AG08396 (cell line): ENCODE results near the gene PRKCD.

Experiments
- DNase-seq: peaks from one replicate; pipeline ENCODE4 v3.0.0; 2012; ENCODE audit warnings: low spot score, mixed read lengths

PRKCD gene

GRCh38 chr3:53217175-53217574 is 56.2 kb downstream of the PRKCD start:
- DNase-seq, result no peak

GRCh38 chr3:53218131-53218530 is 57.1 kb downstream of the PRKCD start:
- DNase-seq, result no peak

DNA sequence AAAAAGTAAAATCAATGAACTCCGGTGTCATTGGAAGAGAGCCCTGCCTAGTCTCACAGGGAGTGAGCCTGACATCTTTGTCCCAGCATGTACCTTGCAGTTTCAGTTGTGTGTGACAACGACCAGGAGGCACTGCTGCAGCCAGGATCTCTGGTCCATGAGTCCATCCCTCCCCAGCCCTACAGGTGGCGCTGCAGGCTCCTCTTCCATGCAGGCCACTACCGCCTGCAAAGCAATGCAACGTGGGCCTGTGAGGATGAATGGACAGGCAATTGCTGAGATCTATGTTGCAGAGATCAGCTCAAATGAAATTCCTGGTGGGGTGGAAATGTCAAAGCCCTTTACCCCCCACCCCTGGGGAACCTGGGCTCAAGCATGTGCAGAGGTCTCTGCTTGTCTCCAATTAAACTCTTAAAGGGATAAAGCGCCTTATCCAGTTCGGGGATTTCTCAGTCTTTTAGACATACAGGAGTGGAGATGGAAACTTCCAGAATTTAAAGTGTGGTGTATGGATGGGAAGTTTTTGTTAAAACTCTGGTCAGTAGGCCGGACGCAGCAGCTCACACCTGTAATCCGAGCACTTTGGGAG is 59.0 kb downstream of the PRKCD start:
- peak; percentile 87 for DNase-seq

GRCh38 chr3:53221345-53221744 is 60.3 kb downstream of the PRKCD start:
- no peak for DNase-seq

DNA sequence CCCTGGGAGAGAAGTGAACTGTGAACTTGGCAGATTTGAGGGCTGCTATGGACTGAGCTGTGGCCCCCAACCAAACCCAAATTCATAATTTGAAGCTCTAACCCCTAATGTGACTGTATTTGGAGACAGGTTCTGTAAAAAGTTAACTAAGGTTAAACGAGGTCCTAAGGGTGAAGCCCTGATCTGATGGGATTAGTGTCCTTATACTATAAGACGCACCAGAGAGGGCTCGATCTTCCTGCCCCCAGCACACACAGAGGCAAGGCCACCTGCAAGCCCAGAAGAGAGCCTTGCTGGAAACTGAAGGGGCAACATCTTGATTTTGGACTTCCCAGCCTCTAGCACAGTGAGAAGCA is 60.8 kb downstream of the PRKCD start:
- no peak for DNase-seq

DNA sequence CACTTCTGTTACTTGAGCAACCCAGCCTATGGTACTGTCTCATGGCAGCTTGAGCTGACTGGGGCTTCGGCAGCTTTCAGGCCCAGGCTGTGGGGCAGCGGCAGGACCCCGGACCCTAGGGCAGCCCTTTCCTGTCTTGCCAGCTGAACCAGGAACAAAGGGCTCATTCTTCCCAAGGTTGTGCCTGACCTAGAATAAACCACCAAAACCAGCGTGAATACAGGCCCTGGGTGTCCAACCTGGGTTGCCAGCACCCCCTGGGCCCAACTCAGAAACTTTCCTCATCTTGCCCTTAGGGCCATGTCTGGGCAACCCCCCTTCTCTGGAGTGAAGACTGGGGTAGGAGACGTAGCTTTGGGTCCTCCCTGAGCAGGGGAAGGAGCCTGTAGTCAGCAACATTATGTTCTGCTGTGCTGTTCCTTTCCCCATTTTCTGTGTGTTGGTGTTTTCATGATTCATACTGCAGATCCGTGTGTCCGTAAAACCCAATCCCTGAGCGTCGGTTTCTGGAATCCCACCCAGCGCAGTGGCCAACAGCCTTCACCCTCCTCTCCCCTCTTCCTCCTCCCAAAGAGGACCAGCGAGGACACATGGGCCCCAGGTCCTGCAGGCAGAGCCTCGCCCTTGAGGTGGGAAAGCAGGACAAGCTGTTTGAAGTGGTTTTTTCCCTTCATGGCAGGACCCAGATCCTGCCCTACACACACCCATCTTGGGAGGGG is 61.3 kb downstream of the PRKCD start:
- no peak for DNase-seq

- DNase-seq, result no peak
Measured at GRCh38 chr3:53223025-53223424, 62.0 kb downstream of the PRKCD start.

DNA sequence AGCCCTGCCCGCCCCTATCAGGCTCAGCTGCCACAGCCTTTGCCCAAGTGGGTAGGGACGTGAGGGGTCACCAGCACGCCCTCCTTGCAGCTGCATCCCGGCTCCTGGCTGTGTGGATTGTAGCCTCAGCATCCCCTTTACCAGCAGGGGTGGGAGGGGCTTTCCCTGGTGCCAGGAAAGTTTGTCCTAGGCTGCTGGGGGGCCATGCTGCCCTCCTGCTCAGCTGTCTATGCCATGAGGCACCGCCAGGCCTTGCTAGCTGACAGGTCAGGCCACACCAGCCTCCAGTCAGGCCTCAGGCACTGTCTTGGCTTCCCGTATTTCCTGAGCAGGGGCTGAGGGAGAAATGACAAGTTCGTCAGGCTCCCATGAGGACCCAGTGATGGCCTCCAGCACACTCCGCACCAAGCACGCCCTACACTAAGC is 62.5 kb downstream of the PRKCD start:
- no peak for DNase-seq

- no peak for DNase-seq
Measured at GRCh38 chr3:53224026-53224425, 63.0 kb downstream of the PRKCD start.

- DNase-seq, result no peak
Measured at GRCh38 chr3:53224536-53224935, 63.5 kb downstream of the PRKCD start.

DNA sequence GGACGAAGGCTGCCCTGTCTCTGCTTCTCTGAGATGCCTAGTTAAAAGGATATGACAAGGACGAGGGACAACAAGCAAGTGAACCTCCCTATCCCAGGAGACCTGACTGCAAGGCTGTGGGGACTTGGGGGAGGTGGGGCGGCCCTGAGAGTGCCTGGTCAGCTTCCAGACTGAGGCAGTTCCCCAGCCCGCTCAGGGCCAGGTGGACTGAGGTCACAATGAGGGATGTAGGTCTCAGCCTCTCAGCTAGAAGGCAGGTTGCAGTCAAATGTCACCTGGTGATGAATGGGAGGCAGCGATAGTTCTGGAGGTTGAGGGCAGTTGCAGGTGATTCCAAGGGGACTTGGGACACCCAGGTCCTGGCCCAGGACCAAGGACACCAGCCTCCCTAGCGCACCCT is 64.2 kb downstream of the PRKCD start:
- no peak for DNase-seq

- DNase-seq, result no peak
Measured at GRCh38 chr3:53225651-53226050, 64.6 kb downstream of the PRKCD start.

- DNase-seq, result no peak
Measured at GRCh38 chr3:53226142-53226840, 65.3 kb downstream of the PRKCD start.

- DNase-seq, result no peak
Measured at GRCh38 chr3:53226841-53227407, 65.9 kb downstream of the PRKCD start.

GRCh38 chr3:53227993-53228885 is 67.2 kb downstream of the PRKCD start:
- no peak for DNase-seq

GRCh38 chr3:53229171-53229570 is 68.2 kb downstream of the PRKCD start:
- DNase-seq, result no peak

- no peak for DNase-seq
Measured at GRCh38 chr3:53229606-53230005, 68.6 kb downstream of the PRKCD start.

DNA sequence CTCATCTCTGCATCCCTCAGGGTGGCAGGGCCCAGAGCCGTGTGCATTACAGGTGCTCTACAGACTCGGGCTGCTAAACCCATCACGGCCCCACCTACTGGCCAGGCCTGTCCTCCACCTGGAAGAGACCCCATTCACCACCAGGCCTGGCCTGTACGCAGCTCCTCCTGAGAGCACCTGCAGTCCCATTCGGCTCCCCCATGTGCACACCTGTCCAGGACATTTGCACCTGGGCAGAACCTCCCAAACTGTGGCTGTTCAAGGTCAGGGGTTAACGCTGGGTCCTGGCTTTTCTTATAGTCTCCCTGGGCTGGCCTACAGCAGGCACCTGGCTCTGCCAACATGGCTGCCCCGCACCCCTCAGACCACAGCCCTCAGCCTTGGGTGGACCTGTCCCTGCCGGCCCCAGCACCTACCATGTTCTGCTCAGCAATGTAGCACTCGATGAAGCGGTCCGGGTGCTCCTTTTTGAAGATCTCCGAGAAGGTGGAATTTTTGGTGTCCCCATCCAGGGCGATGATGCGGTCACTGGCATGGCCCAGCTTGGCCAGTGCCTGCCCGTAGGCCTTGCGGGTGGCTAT is 69.1 kb downstream of the PRKCD start:
- DNase-seq, result no peak

DNA sequence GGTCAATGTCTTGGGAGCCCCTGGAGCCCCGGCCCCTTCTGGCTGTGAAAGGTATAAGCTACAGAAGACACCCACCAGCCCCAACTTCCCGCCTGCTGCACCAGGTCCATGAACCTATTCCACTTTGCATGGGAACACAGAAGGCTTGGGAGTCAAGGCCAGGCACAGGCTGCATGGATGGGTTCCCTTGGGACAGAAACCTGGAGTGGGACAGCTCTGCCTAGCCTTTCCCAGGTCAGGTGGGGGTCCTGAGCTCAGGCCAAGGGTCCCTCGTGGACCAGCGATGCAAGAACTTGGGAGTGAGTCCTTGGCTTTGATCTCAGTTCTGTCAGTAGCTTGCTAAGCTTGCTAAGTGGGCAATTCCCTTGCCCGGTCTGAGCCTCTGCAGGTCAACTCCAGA is 69.8 kb downstream of the PRKCD start:
- DNase-seq, result no peak

DNA sequence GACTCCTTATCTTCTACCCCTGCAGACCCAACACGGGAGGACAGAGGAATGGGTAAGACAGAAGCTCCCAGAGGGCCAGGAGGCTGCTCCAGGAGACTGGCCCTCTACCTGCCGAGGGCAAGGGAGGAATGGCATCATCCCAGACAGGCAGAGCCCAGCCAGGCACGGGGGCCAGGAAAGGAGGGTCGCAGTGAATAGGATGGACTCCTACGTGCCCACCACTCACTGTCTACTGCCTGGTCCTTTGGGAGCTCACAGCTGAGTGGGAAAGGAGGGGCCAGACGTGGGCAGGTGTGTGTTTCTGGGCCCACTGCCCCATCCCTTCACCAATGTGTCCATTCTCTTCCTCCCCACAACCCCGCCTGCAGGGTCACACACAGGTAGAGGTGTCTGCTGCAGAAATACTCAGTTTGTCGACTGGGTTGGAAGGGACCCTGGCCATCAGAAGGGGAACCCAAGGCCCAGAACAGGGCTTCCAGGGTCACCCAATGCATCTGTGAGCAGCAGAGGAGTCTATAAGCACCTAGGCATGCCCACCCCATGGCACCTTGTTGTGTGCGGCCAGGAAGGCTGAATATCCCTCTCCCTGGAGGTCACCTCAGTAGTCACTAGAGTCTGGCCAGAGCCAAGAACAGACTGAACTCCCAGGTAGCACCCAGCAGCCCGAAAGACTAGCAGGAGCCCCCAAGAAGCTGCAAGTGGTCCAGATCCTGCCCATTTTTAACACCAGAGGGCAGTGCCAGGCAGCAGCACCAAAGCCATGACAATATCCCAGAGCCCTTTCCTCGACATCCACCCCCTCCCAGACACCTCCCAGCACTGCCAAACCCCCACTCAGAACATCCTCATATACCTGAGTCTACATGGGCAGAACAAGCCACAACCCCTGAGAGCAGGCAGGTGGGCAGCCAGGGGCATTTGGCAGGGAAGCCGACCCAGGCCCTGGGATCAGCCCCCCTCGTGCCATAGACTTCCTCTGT is 70.8 kb downstream of the PRKCD start:
- no peak for DNase-seq
